Stimulated activated naive CD4-positive, alpha-beta T cell treated with Interleukin-2 at 50 U/mL for 16 hours (primary cell): ENCODE data around the gene OIT3.
"Not testable (repeated sequence)": the region's sequence is repeated elsewhere in the genome, so short reads cannot be mapped to it uniquely, and the experiment has no call there.

Source experiments
- DNase-seq: peaks from one replicate; lab custom pipeline; 2025; lab: John Stamatoyannopoulos, UW

The OIT3 gene

GRCh38 chr10:72903941-72904446 is 10.5 kb downstream of the OIT3 start:
- DNase-seq: not testable (repeated sequence)

GRCh38 chr10:72904806-72905205 is 11.3 kb downstream of the OIT3 start:
- no peak for DNase-seq

- DNase-seq: no peak
Observed at GRCh38 chr10:72906446-72906845, 12.9 kb downstream of the OIT3 start.

- DNase-seq: no peak
Observed at GRCh38 chr10:72910705-72911104, 17.2 kb downstream of the OIT3 start.

GRCh38 chr10:72911758-72912157 is 18.2 kb downstream of the OIT3 start:
- DNase-seq: no peak

- DNase-seq: no peak
Observed at GRCh38 chr10:72912736-72913135, 19.2 kb downstream of the OIT3 start.

GRCh38 chr10:72913287-72913686 is 19.7 kb downstream of the OIT3 start:
- no peak for DNase-seq

GRCh38 chr10:72917201-72917600 is 23.7 kb downstream of the OIT3 start:
- DNase-seq: not testable (repeated sequence)

GRCh38 chr10:72917803-72918332 is 24.3 kb downstream of the OIT3 start:
- DNase-seq: not testable (repeated sequence)

GRCh38 chr10:72918352-72918751 is 24.8 kb downstream of the OIT3 start:
- no peak for DNase-seq

- not testable (repeated sequence) for DNase-seq
Observed at GRCh38 chr10:72921147-72921683, 27.7 kb downstream of the OIT3 start.

GRCh38 chr10:72924351-72924750 is 30.8 kb downstream of the OIT3 start:
- DNase-seq: no peak

- DNase-seq: no peak
Observed at GRCh38 chr10:72925951-72926465, 32.5 kb downstream of the OIT3 start.

GRCh38 chr10:72927485-72927884 is 33.9 kb downstream of the OIT3 start:
- DNase-seq: no peak

- DNase-seq: no peak
Observed at GRCh38 chr10:72928798-72929197, 35.3 kb downstream of the OIT3 start.

- no peak for DNase-seq
Observed at GRCh38 chr10:72930276-72930675, 36.7 kb downstream of the OIT3 start.

- no peak for DNase-seq
Observed at GRCh38 chr10:72932259-72933015, 38.9 kb downstream of the OIT3 start.

GRCh38 chr10:72935361-72935760 is 41.8 kb downstream of the OIT3 start:
- DNase-seq: no peak

GRCh38 chr10:72943498-72944234 is 50.1 kb downstream of the OIT3 start:
- no peak for DNase-seq

GRCh38 chr10:72946963-72947362 is 53.4 kb downstream of the OIT3 start:
- no peak for DNase-seq

- DNase-seq: no peak
Observed at GRCh38 chr10:72948762-72949161, 55.2 kb downstream of the OIT3 start.

GRCh38 chr10:72951760-72952159 is 58.2 kb downstream of the OIT3 start:
- no peak for DNase-seq
